CD4-positive, alpha-beta T cell (primary cell): ENCODE data around the gene KRT74. TPM values are rescaled to one million over a fixed set of nuclear protein-coding genes. Genes with fewer than 3 reads are reported as not detected.

Experiments used
- ATAC-seq: fragments of 200-7000 bp; cut with Tn5 transposase; one replicate; pipeline ENCODE4 v1.10.0; 2022; ENCODE audit warnings: mild to moderate bottlenecking; ENCODE audit not compliant: poor library complexity
- CTCF ChIA-PET: fragments of 350-600 bp; sonication (Branson Sonifier 250); formaldehyde crosslinking; loops from one replicate; lab custom pipeline; 2021; ENCODE audit warnings: antibody characterized with exemption, inconsistent platforms; lab: Charles Lee
- POLR2A ChIA-PET: fragments of 350-600 bp; sonication (Branson Sonifier 250); formaldehyde crosslinking; loops from one replicate; lab custom pipeline; 2021; ENCODE audit warnings: antibody characterized with exemption, inconsistent platforms; lab: Charles Lee
- DNase-seq, 14 experiments: peaks; one replicate each; pipeline ENCODE4 v3.0.0-alpha.2; 2013 to 2020; ENCODE audit warnings: mixed read lengths in 2 of 14
- H3K27ac ChIP-seq, 2 donors: one replicate each; pipeline versions ENCODE4 v1.5.1 to v1.7.0; 2013; ENCODE audit warnings: low read length in 2 of 2, low read depth in 1 of 2, mild to moderate bottlenecking in 1 of 2
- H3K27me3 ChIP-seq, 2 experiments: 1 replicate in 1 of 2; 2 replicates in 1 of 2; pipeline versions ENCODE4 v1.6.1 to v1.7.0; 2013; ENCODE audit warnings: low read length in 2 of 2, control low read depth in 1 of 2, mild to moderate bottlenecking in 1 of 2, moderate library complexity in 1 of 2; ENCODE audit not compliant: insufficient read depth in 2 of 2, control insufficient read depth in 1 of 2
- H3K36me3 ChIP-seq: one replicate; pipeline ENCODE4 v1.6.1; 2013; ENCODE audit warnings: low read length, control low read depth; ENCODE audit not compliant: insufficient read depth
- H3K4me1 ChIP-seq: one replicate; pipeline ENCODE4 v1.6.1; 2013; ENCODE audit warnings: low read length, control low read depth; ENCODE audit not compliant: insufficient read depth
- H3K4me3 ChIP-seq: one replicate; pipeline ENCODE4 v1.5.1; 2013; ENCODE audit warnings: mild to moderate bottlenecking, low read length, moderate library complexity
- H3K9me3 ChIP-seq, 2 experiments: 1 replicate in 1 of 2; 2 replicates in 1 of 2; pipeline versions ENCODE4 v1.6.1 to v1.7.0; 2013; ENCODE audit warnings: low read length in 2 of 2, mild to moderate bottlenecking in 2 of 2, control low read depth in 1 of 2, moderate library complexity in 1 of 2; ENCODE audit not compliant: control insufficient read depth in 1 of 2, insufficient read depth in 1 of 2
- H3K27ac Mint-ChIP-seq: one replicate; pipeline ENCODE4 v1.8.0; 2020; ENCODE audit warnings: mixed read lengths
- H3K27me3 Mint-ChIP-seq: one replicate; pipeline ENCODE4 v1.8.0; 2021; ENCODE audit warnings: mixed read lengths
- H3K36me3 Mint-ChIP-seq: one replicate; pipeline ENCODE4 v1.8.0; 2021; ENCODE audit warnings: low read depth, mixed read lengths
- H3K4me1 Mint-ChIP-seq: one replicate; pipeline ENCODE4 v1.8.0; 2021; ENCODE audit warnings: low read depth, mixed read lengths
- H3K4me3 Mint-ChIP-seq: one replicate; pipeline ENCODE4 v1.8.0; 2020; ENCODE audit warnings: mild to moderate bottlenecking, mixed read lengths
- H3K9me3 Mint-ChIP-seq: one replicate; pipeline ENCODE4 v1.8.0; 2020; ENCODE audit warnings: mixed read lengths
- intact Hi-C, 2 experiments: fragments of 100-400 bp; cut with DNase I in 1 of 2; cut with micrococcal nuclease in 1 of 2; formaldehyde crosslinking; loops; one replicate each; pipeline versions ENCODE4 v1.15.1 to v1.9.0; 2023 to 2025; cut with DNase I, micrococcal nuclease
- total RNA-seq, 174 experiments: library from RNA in 2 of 174; stranded (reverse) in 2 of 174; gene quantifications; one replicate each; pipeline ENCODE4 v1.2.3 and lab custom pipeline; 2021 to 2026
- TF ChIP-seq, protein P1 (sequence below): fragments of 200-600 bp; IDR thresholded peaks from one replicate; pipeline ENCODE4 v1.8.0; 2022; ENCODE audit warnings: antibody characterized with exemption, mild to moderate bottlenecking

Gene KRT74
- total RNA-seq, 2 experiments from 2014 or later: 0.30 to 0.34 TPM

DNA sequence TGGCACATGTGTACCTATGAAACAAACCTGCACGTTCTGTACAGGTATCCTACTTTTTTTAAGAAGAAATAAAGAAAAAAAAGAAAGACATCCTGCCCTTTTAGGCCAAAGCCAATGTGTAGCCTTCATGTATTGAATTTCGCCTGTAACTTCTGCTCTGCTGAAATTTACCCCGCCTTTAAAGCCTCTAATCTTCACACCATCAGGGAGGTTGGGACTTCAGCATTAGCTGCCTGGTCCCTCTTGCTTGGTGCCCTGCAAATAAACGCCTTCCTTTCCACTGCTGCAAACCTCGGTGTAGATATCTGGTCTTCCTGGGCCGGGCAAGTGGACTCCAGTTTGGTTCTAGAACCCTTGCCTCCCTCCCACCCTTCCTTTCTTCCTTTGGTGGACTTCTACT, 18.1 kb downstream of the KRT74 start:
- Histone ChIP-seq H3K9me3 (no peaks in the 10 kb centered on the region), H3K27me3 (peaks cover 0 to 2% of the 10 kb centered on the region in 2 experiments), H3K36me3 (no peaks in the 10 kb centered on the region), H3K4me1 (peaks cover 5% of the 10 kb centered on the region), H3K4me3 (no peak overlapping the region), H3K27ac (no peak overlapping the region)
- intact Hi-C loops: no loop called here
- TF ChIP-seq, protein P1, sequence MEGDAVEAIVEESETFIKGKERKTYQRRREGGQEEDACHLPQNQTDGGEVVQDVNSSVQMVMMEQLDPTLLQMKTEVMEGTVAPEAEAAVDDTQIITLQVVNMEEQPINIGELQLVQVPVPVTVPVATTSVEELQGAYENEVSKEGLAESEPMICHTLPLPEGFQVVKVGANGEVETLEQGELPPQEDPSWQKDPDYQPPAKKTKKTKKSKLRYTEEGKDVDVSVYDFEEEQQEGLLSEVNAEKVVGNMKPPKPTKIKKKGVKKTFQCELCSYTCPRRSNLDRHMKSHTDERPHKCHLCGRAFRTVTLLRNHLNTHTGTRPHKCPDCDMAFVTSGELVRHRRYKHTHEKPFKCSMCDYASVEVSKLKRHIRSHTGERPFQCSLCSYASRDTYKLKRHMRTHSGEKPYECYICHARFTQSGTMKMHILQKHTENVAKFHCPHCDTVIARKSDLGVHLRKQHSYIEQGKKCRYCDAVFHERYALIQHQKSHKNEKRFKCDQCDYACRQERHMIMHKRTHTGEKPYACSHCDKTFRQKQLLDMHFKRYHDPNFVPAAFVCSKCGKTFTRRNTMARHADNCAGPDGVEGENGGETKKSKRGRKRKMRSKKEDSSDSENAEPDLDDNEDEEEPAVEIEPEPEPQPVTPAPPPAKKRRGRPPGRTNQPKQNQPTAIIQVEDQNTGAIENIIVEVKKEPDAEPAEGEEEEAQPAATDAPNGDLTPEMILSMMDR: no peak
- H3K27ac Mint-ChIP-seq: no peak overlapping the region
- H3K27me3 Mint-ChIP-seq: peaks cover 13% of the 10 kb centered on the region
- no peaks in the 10 kb centered on the region for H3K36me3 Mint-ChIP-seq
- no peaks in the 10 kb centered on the region for H3K4me1 Mint-ChIP-seq
- peak in 2 of 14 experiments; percentile 24 to 63 for DNase-seq
- POLR2A ChIA-PET: no interaction called here
- no peak for ATAC-seq
- H3K9me3 Mint-ChIP-seq: no peaks in the 10 kb centered on the region
- no peak overlapping the region for H3K4me3 Mint-ChIP-seq
- CTCF ChIA-PET: no interaction called here

DNA sequence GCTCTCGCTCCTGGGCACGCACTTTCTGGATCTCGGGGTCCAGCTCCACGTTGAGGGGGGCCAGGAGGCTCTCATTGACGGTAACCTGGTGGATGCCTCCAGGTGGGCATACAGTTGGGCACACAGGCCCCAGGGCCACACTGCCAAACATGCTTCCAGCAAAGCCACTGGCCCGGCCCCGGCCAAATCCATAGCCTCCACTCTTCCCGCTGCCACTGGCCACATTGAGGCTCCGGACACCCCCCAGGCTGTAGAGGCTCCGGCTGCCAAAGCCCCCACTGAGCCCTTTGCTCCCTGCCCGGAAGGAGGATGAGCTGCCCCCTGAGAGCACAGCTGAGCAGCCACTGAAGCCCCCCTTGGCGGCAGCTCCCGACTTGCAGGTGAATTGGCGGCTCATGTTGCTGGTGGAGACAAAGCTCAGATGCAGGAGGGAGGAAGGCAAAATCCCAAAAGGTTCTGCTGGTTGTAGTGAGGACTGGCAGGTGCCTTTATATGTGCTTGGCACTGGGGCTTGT, 20.9 kb downstream of the KRT74 start, which contains the start of gene KRT71:
Gene KRT71, minus strand, starts transcription at position 465 of the 515 bp plus-strand sequence. Its CDS starts 68 bp downstream, at position 397.
- CTCF ChIA-PET: no interaction called here

DNA sequence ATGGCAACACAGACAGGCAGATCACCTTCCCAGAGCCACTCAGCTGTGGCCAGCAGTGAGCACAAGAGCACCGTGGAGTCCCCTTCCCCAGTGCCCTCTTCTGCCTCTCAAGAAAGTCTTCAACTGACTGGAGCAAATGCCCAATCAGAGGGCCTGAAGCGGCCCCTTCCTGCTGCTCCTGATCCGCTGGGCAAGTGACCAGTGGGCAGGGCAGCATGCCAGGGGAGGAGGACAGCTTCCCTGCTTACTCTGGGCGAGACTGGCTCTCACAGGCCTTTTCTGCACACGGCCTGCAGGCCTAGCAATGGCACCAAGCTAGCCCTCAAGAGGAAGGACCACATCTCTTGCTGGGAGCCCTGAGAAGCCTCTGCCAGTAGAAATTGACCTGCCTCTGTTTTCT, 21.6 kb downstream of the KRT74 start:
- ChIA-PET CTCF (no interaction called here), POLR2A (no interaction called here)
- Histone ChIP-seq H3K36me3 (no peaks in the 10 kb centered on the region), H3K27ac (no peak overlapping the region), H3K4me1 (peaks cover 2% of the 10 kb centered on the region), H3K27me3 (no peaks in the 10 kb centered on the region), H3K4me3 (no peak overlapping the region), H3K9me3 (no peaks in the 10 kb centered on the region)
- H3K4me1 Mint-ChIP-seq: no peaks in the 10 kb centered on the region
- H3K27ac Mint-ChIP-seq: no peak overlapping the region
- no peaks in the 10 kb centered on the region for H3K9me3 Mint-ChIP-seq
- TF ChIP-seq, protein P1: no peak
- DNase-seq: no peak
- intact Hi-C loops: no loop called here
- no peaks in the 10 kb centered on the region for H3K36me3 Mint-ChIP-seq
- H3K27me3 Mint-ChIP-seq: no peaks in the 10 kb centered on the region
- no peak overlapping the region for H3K4me3 Mint-ChIP-seq
- no peak for ATAC-seq

More for the DNA sequence above, 20.9 kb downstream of the KRT74 start, which contains the start of gene KRT71:
- intact Hi-C loops: no loop called here
- Histone ChIP-seq H3K36me3 (no peaks in the 10 kb centered on the region), H3K9me3 (no peaks in the 10 kb centered on the region), H3K4me1 (peaks cover 5% of the 10 kb centered on the region), H3K27me3 (no peaks in the 10 kb centered on the region), H3K27ac (no peak within 1 kb of the TSS), H3K4me3 (no peak within 1 kb of the TSS)
- Mint-ChIP-seq H3K9me3 (no peaks in the 10 kb centered on the region), H3K36me3 (no peaks in the 10 kb centered on the region), H3K4me3 (no peak within 1 kb of the TSS), H3K27me3 (no peaks in the 10 kb centered on the region), H3K4me1 (no peaks in the 10 kb centered on the region), H3K27ac (no peak within 1 kb of the TSS)
- ATAC-seq (no peak), DNase-seq (no peak)
- POLR2A ChIA-PET: no interaction called here
- TF ChIP-seq, protein P1: no peak
